ENCODE results near the gene CCP110.

GRCh38 chr16:19490619-19491018, 33.1 kb upstream of the CCP110 start:
- TF ChIP-seq CTCF (IDR thresholded peaks at IDR 0.05) (no peak), EZH2 (IDR thresholded peaks at IDR 0.05; ENCODE audit: borderline replicate concordance, insufficient read depth, low read depth, low read length, poor library complexity, severe bottlenecking) (no peak)

All from B cell (primary cell).